Renal cortical epithelial cell (primary cell): ENCODE data around the gene FRMPD2. TPM values are rescaled to one million over a fixed set of nuclear protein-coding genes. Genes with fewer than 3 reads are reported as not detected.
A peak's percentile ranks its signal among the peaks of the same experiment; 100 is the strongest.
"Not testable (repeated sequence)": the region's sequence is repeated elsewhere in the genome, so short reads cannot be mapped to it uniquely, and the experiment has no call there.

ENCODE experiments used
- DNase-seq: peaks from one replicate; pipeline ENCODE4 v3.0.0-alpha.2; 2011; ENCODE audit warnings: low read depth
- total RNA-seq: library from RNA; depleted of rRNA; stranded (reverse); fragments of >200 nt; gene quantifications from 2 replicates; pipeline ENCODE4 v1.2.3, GENCODE V29; 2014

The FRMPD2 gene
- total RNA-seq, 1 donor from 2014 or later = 1.9 TPM

DNA sequence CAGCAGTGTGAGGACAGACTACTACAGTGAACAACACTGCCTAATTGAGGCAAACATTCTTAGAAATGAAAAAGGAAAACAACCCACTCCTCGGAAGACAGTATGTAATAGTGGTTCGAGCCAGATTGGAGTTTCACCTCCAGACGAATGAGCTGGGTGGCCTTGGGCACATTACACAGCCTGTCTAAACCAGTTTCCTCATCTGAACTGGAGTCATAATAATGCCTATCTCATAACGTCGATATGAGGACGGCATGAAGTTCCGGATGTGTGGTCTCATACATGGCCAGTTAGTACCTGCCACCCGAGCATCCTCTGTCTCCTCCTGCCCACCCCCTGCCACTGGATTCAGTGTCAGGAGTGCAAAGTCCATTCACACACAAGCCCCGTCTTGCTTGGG is 15.8 kb upstream of the FRMPD2 start:
- no peak for DNase-seq

GRCh38 chr10:48289501-48290238 is 15.2 kb upstream of the FRMPD2 start:
- peak; percentile 35 for DNase-seq

DNA sequence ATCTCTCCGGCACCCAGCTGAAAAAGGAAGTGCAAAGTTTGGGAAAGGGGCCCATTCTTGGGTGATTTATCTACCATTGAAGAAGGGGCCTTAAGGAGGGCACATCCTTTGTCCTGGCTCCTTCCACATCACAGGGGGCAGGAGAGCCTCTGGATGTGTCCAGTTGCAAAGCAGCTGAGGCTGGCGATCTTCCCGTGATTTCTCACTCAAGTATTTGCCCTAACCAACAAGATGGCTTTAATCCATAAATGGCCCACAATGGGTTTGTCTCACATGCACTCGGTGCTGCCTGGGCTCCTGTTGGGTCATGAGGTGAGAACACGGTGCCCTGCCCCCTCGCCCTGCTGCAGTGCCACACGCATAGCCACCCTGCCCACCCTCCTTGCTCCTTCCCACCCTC is 14.2 kb upstream of the FRMPD2 start:
- DNase-seq = no peak

DNA sequence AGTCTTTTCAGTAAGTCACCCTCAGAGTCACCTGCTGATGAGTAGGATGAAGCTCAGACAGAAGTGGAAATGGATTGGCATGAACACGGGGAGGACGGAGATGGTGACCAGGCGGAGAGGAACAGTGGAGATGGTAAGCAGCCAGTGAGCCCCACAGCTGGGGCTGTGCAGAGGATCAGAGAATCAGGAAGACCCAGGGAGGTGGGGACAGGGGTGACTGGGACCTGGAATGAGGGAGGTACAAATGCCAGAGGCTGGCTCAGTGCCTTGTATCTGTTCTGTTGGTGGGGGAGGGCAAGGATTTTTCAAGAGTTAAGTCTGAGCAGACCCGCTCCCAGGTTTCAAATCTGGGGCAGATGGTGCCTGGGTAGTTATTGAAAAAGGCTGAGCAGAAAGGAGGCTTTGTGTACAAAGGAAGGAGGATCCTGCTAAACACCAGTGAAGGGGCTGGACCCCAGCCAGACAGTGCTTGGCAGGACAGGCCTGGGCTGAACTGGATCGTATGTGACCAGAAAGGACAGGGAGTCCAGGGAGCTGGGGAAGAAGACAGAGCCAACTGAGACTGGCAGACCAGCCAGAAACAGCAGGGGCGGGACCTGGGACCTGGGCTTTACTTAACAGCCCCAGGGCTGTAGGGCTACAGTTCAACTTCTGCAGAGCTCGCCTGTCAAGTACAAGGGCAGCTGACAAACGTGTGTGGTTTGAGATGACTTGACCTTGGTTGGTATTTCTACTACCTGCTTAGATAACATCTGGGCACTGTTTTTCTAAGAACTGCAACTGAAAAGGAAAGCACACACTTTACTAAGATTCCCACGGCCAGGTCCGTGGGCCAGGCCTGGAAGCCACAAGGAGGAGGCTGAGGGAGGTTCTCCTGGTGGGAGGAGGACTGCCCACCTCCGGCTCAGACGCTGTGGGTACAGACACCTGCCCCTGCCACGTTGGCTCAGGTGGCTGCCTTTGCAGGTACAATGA is 13.2 kb upstream of the FRMPD2 start:
- DNase-seq = peak; percentile 57

- DNase-seq = no peak
Observed at GRCh38 chr10:48286356-48286755, 11.9 kb upstream of the FRMPD2 start.

- DNase-seq = no peak
Observed at GRCh38 chr10:48285710-48286109, 11.2 kb upstream of the FRMPD2 start.

- DNase-seq = no peak
Observed at GRCh38 chr10:48284811-48285210, 10.3 kb upstream of the FRMPD2 start.

GRCh38 chr10:48284002-48284546 is 9.6 kb upstream of the FRMPD2 start:
- no peak for DNase-seq

DNA sequence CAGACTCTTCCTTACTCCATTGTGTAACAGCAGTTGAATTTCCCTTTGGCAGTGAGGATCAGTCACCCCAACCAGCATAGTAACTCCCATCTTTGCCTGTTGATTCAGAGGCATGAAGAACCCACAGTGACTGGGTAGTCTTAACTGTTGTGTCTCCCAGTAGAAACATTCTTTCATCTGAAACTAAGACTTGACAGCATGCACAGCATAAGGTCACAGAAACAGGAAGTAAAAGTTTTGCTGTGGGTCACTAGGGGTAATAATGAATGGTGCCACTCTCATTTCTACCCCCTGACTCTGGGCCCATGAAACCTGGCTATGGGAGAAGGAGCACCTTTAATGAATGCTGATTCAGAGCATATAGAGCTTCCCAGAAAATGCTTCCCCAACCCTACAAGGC is 8.3 kb upstream of the FRMPD2 start:
- no peak for DNase-seq

DNA sequence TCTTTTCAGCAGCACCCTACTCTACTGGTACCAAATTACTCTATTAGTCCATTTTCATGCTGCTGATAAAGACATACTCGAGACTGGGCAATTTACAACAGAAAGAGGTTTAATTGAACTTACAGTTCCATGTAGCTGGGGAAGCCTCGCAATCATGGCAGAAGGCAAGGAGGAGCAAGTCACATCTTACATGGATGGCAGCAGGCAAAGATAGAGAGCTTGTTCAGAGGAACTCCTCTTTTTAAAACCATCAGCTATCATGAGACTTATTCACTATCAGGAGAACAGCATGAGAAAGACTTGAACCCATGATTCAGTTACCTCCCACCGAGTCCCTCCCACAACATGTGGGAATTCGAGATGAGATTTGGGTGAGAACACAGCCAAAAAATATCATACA is 7.2 kb upstream of the FRMPD2 start:
- not testable (repeated sequence) for DNase-seq

GRCh38 chr10:48279081-48279751 is 4.7 kb upstream of the FRMPD2 start:
- no peak for DNase-seq

DNA sequence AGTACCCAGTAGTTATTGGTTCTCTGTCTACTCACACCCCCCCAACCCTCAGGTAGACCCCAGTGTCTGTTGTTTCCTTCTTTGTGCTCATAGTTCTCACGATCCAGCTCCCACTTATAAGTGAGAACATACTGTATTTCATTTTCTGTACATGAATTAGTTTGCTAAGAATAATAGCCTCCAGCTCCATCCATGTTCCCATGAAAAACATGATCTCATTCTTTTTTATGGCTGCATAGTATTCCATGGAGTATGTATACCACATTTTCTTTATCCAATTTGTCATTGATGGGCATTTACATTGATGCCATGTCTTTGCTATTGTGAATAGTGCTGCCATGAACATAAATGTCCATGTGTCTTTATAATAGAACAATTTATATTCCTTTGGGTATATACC is 2.6 kb upstream of the FRMPD2 start:
- no peak for DNase-seq

DNA sequence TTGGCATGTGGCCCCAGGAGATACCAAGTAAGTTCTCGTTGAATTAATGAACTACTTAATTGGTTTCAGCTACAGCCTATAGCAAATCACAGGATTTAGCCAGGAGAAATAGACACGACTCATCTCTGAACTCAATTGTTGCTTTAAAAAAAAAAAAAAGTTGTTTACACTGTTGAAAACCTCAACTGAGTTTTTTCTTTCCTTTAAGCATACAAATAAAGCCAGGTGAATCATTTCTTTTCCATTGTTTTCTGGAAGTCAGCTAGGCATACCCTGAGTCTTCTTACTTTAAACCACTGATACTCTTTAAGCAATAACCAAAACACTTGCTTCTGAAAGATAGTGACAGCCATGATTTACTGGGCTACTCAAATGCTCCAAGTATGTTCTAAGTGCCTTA is 755 bp downstream of the FRMPD2 start:
- DNase-seq = peak; percentile 93

DNA sequence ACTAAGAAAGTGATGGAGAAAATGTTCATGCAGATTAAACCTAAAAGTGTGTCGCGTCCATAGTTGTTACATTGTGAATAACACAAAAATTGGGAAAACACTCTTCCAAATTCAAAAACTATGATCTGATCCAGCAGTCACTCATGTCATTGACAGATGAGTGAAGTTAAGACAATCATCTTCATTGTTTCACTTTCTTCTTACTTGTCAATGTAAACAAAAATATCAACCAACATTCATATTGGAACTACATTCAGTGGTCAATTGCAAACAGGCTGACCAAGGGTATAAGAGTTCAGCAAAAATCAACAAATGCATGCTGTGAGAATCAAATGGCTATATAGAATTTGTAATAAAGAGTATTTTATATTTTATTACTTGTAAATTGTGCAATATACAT is 1.8 kb downstream of the FRMPD2 start:
- no peak for DNase-seq

GRCh38 chr10:48271047-48271730 is 3.3 kb downstream of the FRMPD2 start:
- no peak for DNase-seq

- DNase-seq = no peak
Observed at GRCh38 chr10:48266528-48266927, 8.0 kb downstream of the FRMPD2 start.

GRCh38 chr10:48258105-48258504 is 16.4 kb downstream of the FRMPD2 start:
- no peak for DNase-seq

DNA sequence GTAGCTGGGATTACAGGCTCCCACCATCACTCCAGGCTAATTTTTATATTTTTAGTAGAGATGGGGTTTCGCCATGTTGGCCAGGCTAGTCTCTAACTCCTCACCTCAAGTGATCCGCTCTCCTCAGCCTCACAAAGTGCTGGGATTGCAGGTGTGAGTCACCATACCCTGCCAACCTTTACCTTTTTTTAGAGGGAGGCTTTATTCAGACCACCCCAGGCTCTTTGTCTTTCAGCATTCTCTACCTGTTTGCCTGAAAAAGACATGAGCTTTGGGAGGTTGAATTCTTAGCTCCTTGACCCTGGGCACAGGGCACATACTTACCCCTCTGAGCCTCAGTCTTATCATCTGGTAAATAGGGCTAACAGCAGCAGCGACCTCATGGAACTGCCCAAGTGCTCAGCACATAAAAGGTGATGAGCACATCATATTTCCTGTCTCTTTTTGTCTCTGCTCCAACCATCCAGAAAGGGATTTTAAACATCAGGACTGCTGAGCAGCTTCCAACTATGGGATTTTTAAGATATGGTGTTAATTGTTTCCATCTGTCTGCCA is 17.0 kb downstream of the FRMPD2 start:
- no peak for DNase-seq

DNA sequence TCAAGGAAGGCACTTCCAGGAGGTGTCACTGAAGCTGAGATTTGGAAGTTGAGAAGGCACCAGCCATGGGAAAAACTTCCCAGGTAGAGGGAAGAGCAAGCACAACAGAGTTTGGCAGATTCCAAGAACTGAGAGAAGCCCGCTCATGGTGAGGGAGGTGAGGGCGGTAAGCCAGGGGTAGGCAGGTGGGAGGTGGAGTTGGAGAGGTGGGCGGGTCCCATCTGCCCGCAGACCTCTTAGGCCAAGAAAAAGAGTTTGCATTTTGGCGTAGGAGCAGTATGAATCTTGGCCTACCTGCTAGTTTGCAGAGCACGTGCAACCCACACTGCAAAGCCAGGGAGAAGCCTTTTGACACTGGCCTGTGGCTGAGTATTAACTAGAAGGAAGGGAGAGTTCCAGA is 18.8 kb downstream of the FRMPD2 start:
- DNase-seq = no peak

- peak; percentile 76 for DNase-seq
Observed at GRCh38 chr10:48254750-48255512, 19.6 kb downstream of the FRMPD2 start.
